Chondrocyte (in vitro differentiated cells): ENCODE data around the gene ZCWPW1. TPM values are rescaled to one million over a fixed set of nuclear protein-coding genes. Genes with fewer than 3 reads are reported as not detected.

Source experiments
- DNase-seq: peaks from one replicate; pipeline ENCODE4 v3.0.0; 2021; ENCODE audit warnings: mixed read lengths, low spot score
- H3K27ac Mint-ChIP-seq: one replicate; pipeline ENCODE4 v1.8.0; 2021; ENCODE audit warnings: mild to moderate bottlenecking, moderate library complexity, mixed read lengths; ENCODE audit not compliant: unreplicated experiment
- H3K27me3 Mint-ChIP-seq: 2 replicates; pipeline ENCODE4 v1.8.0; 2021; ENCODE audit warnings: low read depth, mixed read lengths
- H3K36me3 Mint-ChIP-seq: 2 replicates; pipeline ENCODE4 v1.8.0; 2021; ENCODE audit warnings: low read depth, mixed read lengths
- H3K4me1 Mint-ChIP-seq: 2 replicates; pipeline ENCODE4 v1.8.0; 2021; ENCODE audit warnings: low read depth, mild to moderate bottlenecking, mixed read lengths
- H3K4me3 Mint-ChIP-seq: one replicate; pipeline ENCODE4 v1.8.0; 2021; ENCODE audit warnings: mild to moderate bottlenecking, moderate library complexity, mixed read lengths; ENCODE audit not compliant: unreplicated experiment
- H3K9me3 Mint-ChIP-seq: 2 replicates; pipeline ENCODE4 v1.8.0; 2021; ENCODE audit warnings: low read depth, mixed read lengths
- CTCF ChIP-seq: fragments of 200-600 bp; sonication (generic); IDR thresholded peaks from 2 replicates; pipeline ENCODE4 v1.5.0; 2021; ENCODE audit warnings: antibody characterized with exemption, mild to moderate bottlenecking, moderate library complexity
- total RNA-seq: library from RNA; stranded (reverse); gene quantifications from 3 replicates; pipeline ENCODE4 v1.2.1, GENCODE V29; 2021

Gene ZCWPW1
- total RNA-seq, 1 donor from 2014 or later = 3.8 TPM

- no peaks in the 10 kb centered on the region for H3K9me3 Mint-ChIP-seq
- no peak overlapping the region for H3K4me3 Mint-ChIP-seq
- H3K27ac Mint-ChIP-seq = peak overlapping the region; percentile 42
These were observed 8.8 kb downstream of the ZCWPW1 start for GRCh38 chr7:100419660-100420226.

GRCh38 chr7:100418930-100419659, 9.4 kb downstream of the ZCWPW1 start:
- Mint-ChIP-seq H3K4me3 (no peak overlapping the region), H3K27me3 (no peaks in the 10 kb centered on the region), H3K4me1 (peaks cover 8% of the 10 kb centered on the region), H3K9me3 (no peaks in the 10 kb centered on the region), H3K36me3 (no peaks in the 10 kb centered on the region), H3K27ac (peak overlapping the region; percentile 42)
- TF ChIP-seq CTCF = no peak
- DNase-seq = no peak

More at GRCh38 chr7:100419660-100420226, 8.8 kb downstream of the ZCWPW1 start:
- no peaks in the 10 kb centered on the region for H3K36me3 Mint-ChIP-seq
- H3K4me1 Mint-ChIP-seq = peaks cover 8% of the 10 kb centered on the region
- TF ChIP-seq CTCF = no peak
- DNase-seq = no peak
- H3K27me3 Mint-ChIP-seq = no peaks in the 10 kb centered on the region

- no peak for DNase-seq
- no peak overlapping the region for H3K27ac Mint-ChIP-seq
- no peak for TF ChIP-seq CTCF
- H3K9me3 Mint-ChIP-seq = no peaks in the 10 kb centered on the region
- no peak overlapping the region for H3K4me3 Mint-ChIP-seq
- H3K4me1 Mint-ChIP-seq = peaks cover 8% of the 10 kb centered on the region
- H3K27me3 Mint-ChIP-seq = peaks cover 1% of the 10 kb centered on the region
- no peaks in the 10 kb centered on the region for H3K36me3 Mint-ChIP-seq
These were observed 13.1 kb downstream of the ZCWPW1 start for GRCh38 chr7:100415448-100415847.

- H3K4me3 Mint-ChIP-seq = no peak overlapping the region
- no peaks in the 10 kb centered on the region for H3K9me3 Mint-ChIP-seq
- no peak overlapping the region for H3K27ac Mint-ChIP-seq
- H3K27me3 Mint-ChIP-seq = peaks cover 1% of the 10 kb centered on the region
- TF ChIP-seq CTCF = no peak
- DNase-seq = no peak
- H3K36me3 Mint-ChIP-seq = no peaks in the 10 kb centered on the region
- H3K4me1 Mint-ChIP-seq = no peaks in the 10 kb centered on the region
These were observed 14.6 kb downstream of the ZCWPW1 start for GRCh38 chr7:100413889-100414288.

GRCh38 chr7:100413346-100413745, 15.2 kb downstream of the ZCWPW1 start:
- no peak for TF ChIP-seq CTCF
- peaks cover 1% of the 10 kb centered on the region for H3K27me3 Mint-ChIP-seq
- no peak overlapping the region for H3K27ac Mint-ChIP-seq
- no peak overlapping the region for H3K4me3 Mint-ChIP-seq
- no peaks in the 10 kb centered on the region for H3K36me3 Mint-ChIP-seq
- H3K4me1 Mint-ChIP-seq = no peaks in the 10 kb centered on the region
- no peak for DNase-seq
- no peaks in the 10 kb centered on the region for H3K9me3 Mint-ChIP-seq
